Mesothelial cell of epicardium (in vitro differentiated cells): ENCODE results near the gene ADD2. TPM values are rescaled to one million over a fixed set of nuclear protein-coding genes. Genes with fewer than 3 reads are reported as not detected.

Experiments
- DNase-seq, 2 experiments: peaks; one replicate each; pipeline ENCODE4 v3.0.0; 2021; ENCODE audit warnings: low spot score in 2 of 2; ENCODE audit not compliant: unreplicated experiment in 2 of 2
- H3K27ac Mint-ChIP-seq: 2 replicates; pipeline ENCODE4 v1.8.0; 2021; ENCODE audit warnings: mixed read lengths
- H3K27me3 Mint-ChIP-seq: 2 replicates; pipeline ENCODE4 v1.8.0; 2021; ENCODE audit warnings: low read depth, mixed read lengths
- H3K36me3 Mint-ChIP-seq: 2 replicates; pipeline ENCODE4 v1.8.0; 2021; ENCODE audit warnings: mixed read lengths
- H3K4me1 Mint-ChIP-seq: 2 replicates; pipeline ENCODE4 v1.8.0; 2021; ENCODE audit warnings: mixed read lengths
- H3K4me3 Mint-ChIP-seq: 2 replicates; pipeline ENCODE4 v1.8.0; 2021; ENCODE audit warnings: mild to moderate bottlenecking, moderate library complexity, mixed read lengths
- H3K9me3 Mint-ChIP-seq: 2 replicates; pipeline ENCODE4 v1.8.0; 2021; ENCODE audit warnings: mixed read lengths
- CTCF ChIP-seq: fragments of 200-600 bp; sonication (generic); IDR thresholded peaks from one replicate; pipeline ENCODE4 v1.5.0; 2021; ENCODE audit warnings: antibody characterized with exemption; ENCODE audit not compliant: unreplicated experiment
- total RNA-seq: library from RNA; stranded (reverse); gene quantifications from 3 replicates; pipeline ENCODE4 v1.2.1, GENCODE V29; 2021

Gene ADD2
- total RNA-seq, 1 donor from 2014 or later: 1.3 TPM

GRCh38 chr2:70769450-70769849 is 1.4 kb upstream of the ADD2 start:
- Mint-ChIP-seq H3K9me3 (no peaks in the 10 kb centered on the region), H3K4me1 (peaks cover 11% of the 10 kb centered on the region), H3K4me3 (no peak overlapping the region), H3K27ac (no peak overlapping the region), H3K36me3 (no peaks in the 10 kb centered on the region), H3K27me3 (peaks cover 91% of the 10 kb centered on the region)
- no peak for TF ChIP-seq CTCF
- no peak for DNase-seq

GRCh38 chr2:70768590-70769085 is 638 bp upstream of the ADD2 start:
- TF ChIP-seq CTCF: no peak
- Mint-ChIP-seq H3K36me3 (no peaks in the 10 kb centered on the region), H3K4me3 (peak overlapping the region; percentile 61), H3K4me1 (peaks cover 11% of the 10 kb centered on the region), H3K9me3 (no peaks in the 10 kb centered on the region), H3K27ac (no peak overlapping the region), H3K27me3 (peaks cover 90% of the 10 kb centered on the region)
- DNase-seq: no peak

- H3K27me3 Mint-ChIP-seq: peaks cover 75% of the 10 kb centered on the region
Measured at GRCh38 chr2:70767079-70767698, 811 bp downstream of the ADD2 start.

GRCh38 chr2:70766357-70767078 is 1.5 kb downstream of the ADD2 start:
- no peak for TF ChIP-seq CTCF
- no peaks in the 10 kb centered on the region for H3K9me3 Mint-ChIP-seq
- H3K4me3 Mint-ChIP-seq: peak overlapping the region; percentile 48
- peaks cover 11% of the 10 kb centered on the region for H3K4me1 Mint-ChIP-seq
- no peak for DNase-seq
- no peaks in the 10 kb centered on the region for H3K36me3 Mint-ChIP-seq
- H3K27ac Mint-ChIP-seq: no peak overlapping the region
- peaks cover 73% of the 10 kb centered on the region for H3K27me3 Mint-ChIP-seq

More at GRCh38 chr2:70767079-70767698, 811 bp downstream of the ADD2 start:
- TF ChIP-seq CTCF: no peak
- DNase-seq: peak in 1 of 2 experiments; percentile 38
- H3K4me3 Mint-ChIP-seq: peak overlapping the region; percentile 76
- no peaks in the 10 kb centered on the region for H3K36me3 Mint-ChIP-seq
- peaks cover 11% of the 10 kb centered on the region for H3K4me1 Mint-ChIP-seq
- H3K27ac Mint-ChIP-seq: no peak overlapping the region
- no peaks in the 10 kb centered on the region for H3K9me3 Mint-ChIP-seq

- no peak overlapping the region for H3K27ac Mint-ChIP-seq
- H3K9me3 Mint-ChIP-seq: no peaks in the 10 kb centered on the region
- no peak for DNase-seq
- no peaks in the 10 kb centered on the region for H3K36me3 Mint-ChIP-seq
- no peak overlapping the region for H3K4me3 Mint-ChIP-seq
- TF ChIP-seq CTCF: no peak
- peaks cover 11% of the 10 kb centered on the region for H3K4me1 Mint-ChIP-seq
- H3K27me3 Mint-ChIP-seq: peaks cover 63% of the 10 kb centered on the region
Measured at GRCh38 chr2:70765507-70765906, 2.5 kb downstream of the ADD2 start.
